ENCODE measurements around the gene ZSWIM8. TPM values are rescaled to one million over a fixed set of nuclear protein-coding genes. Genes with fewer than 3 reads are reported as not detected.

Gene ZSWIM8
- total and polyA plus RNA-seq, 2 of the 8 experiments (the other 6 are each of a cell fraction or from before 2014, with no cell fraction given) = 44.7 to 99.7 TPM

DNA sequence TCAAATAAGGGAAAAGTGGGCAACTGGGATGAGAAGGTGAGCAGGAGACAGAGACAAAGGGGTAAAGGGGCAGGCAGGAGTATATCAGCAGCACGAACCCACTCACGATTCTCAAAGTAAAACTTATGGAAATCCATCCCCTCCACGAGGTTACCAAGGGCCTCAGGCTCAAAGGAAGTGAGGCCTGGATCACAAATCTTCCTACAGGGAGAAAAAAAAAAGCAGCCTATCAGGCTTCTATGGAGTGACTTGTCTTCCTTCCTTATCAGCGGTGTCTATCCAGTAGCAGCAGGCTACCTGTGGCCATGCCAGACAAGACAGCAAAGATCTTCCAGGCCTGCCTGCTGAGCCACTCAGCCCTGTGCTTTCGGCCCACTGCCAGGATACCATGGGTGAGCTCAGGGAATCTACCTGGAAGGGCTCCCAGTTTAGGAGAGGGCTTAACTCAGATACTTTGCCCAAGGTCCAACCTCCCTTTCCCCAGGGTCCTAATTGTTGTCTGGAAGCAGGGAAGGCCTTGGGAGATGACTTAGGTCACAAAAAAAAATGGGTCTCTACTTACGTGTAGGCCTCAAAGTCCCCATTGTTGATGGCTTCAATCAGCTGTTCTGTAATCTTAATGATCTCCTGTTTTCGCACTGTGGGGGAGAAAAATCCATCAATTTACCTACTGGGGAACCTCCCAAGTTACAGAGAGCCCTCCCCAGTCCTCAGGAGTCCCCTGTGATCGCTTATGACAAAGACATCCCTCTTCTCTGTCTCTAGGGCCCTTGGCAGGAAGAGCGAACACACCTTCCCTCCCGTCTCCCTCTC lies 31.7 kb downstream of the ZSWIM8 start (continued):
- no peak for TF ChIP-seq ATF2 (IDR thresholded peaks at IDR 0.05; ENCODE audit: low read length)
